Measurements from ENCODE around the gene EPB41L4A.

EPB41L4A gene

DNA sequence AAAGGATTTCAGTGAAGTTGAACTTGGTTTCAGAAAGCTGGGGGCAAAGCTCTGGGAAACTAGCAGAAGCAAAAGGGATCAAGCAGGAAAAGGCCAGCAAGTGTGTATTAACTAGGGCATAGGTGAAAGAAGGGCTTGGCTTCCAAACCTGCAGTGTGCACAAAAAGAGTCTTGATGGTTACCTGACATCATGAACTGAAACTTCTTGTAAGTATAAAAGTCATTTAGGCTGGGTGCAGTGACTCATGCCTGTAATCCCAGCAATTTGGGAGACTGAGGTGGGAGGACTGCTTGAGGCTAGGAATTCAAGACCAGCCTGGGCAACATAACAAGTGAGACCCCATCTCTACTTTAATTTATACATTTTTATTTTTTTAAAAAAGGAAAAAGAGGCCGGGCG, 216.4 kb downstream of the EPB41L4A start:
- H3K27ac Mint-ChIP-seq = no peak overlapping the region
- H3K9me3 Mint-ChIP-seq = no peaks in the 10 kb centered on the region
- TF ChIP-seq CTCF (IDR thresholded peaks at IDR 0.05; ENCODE audit: unreplicated experiment in 3 of 3) = no peak
- peaks cover 3% of the 10 kb centered on the region for H3K36me3 Mint-ChIP-seq (ENCODE audit: low read depth)
- no peaks in the 10 kb centered on the region for H3K27me3 Mint-ChIP-seq (ENCODE audit: low read depth)
- H3K4me1 Mint-ChIP-seq = peaks cover 11% of the 10 kb centered on the region
- H3K4me3 Mint-ChIP-seq = no peak overlapping the region

DNA sequence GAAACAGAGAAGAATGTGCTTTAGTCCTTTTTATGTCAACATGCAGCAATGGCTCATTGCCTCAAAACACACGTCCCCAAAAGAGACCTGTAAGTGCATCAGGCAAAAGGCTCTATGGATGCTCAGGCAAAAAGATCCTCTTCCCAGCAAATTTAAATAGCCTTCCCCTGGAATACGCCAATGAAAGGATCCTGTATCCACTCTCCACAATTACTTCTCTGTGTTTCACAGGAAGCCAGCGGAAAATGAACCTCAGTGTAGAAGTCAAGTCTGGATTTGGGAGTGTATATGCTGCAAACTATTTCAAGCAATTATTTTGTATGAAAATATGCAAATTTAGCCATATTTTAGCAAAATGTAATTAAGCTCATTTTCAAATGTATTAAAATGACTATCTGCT, 217.9 kb downstream of the EPB41L4A start:
- TF ChIP-seq CTCF (IDR thresholded peaks at IDR 0.05; ENCODE audit: unreplicated experiment in 3 of 3) = no peak
- Mint-ChIP-seq H3K4me1 (peaks cover 11% of the 10 kb centered on the region), H3K4me3 (no peak overlapping the region), H3K27ac (no peak overlapping the region), H3K36me3 (ENCODE audit: low read depth) (peaks cover 3% of the 10 kb centered on the region), H3K27me3 (ENCODE audit: low read depth) (no peaks in the 10 kb centered on the region), H3K9me3 (no peaks in the 10 kb centered on the region)

DNA sequence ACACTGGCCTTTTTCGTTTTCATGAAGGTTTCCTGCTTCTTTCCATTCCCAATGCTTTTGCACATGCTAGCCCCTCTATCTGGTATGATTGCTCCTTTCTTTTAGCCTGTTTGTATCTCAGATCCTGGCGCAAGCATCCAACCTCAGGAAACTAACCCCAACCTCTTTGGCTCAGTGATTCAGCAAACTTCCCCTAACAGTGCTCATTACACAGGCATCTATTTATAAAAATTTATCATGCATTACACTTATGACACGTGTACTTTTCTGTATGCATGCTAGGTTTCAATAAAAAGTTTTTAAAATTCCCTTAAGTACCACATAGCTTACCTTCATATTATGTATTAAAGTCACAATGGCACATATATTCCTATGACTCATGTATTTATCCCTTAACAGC, 218.9 kb downstream of the EPB41L4A start:
- Mint-ChIP-seq H3K27ac (no peak overlapping the region), H3K27me3 (ENCODE audit: low read depth) (no peaks in the 10 kb centered on the region), H3K36me3 (ENCODE audit: low read depth) (peaks cover 3% of the 10 kb centered on the region), H3K4me3 (no peak overlapping the region), H3K9me3 (no peaks in the 10 kb centered on the region), H3K4me1 (peaks cover 1% of the 10 kb centered on the region)
- no peak for TF ChIP-seq CTCF (IDR thresholded peaks at IDR 0.05; ENCODE audit: unreplicated experiment in 3 of 3)

DNA sequence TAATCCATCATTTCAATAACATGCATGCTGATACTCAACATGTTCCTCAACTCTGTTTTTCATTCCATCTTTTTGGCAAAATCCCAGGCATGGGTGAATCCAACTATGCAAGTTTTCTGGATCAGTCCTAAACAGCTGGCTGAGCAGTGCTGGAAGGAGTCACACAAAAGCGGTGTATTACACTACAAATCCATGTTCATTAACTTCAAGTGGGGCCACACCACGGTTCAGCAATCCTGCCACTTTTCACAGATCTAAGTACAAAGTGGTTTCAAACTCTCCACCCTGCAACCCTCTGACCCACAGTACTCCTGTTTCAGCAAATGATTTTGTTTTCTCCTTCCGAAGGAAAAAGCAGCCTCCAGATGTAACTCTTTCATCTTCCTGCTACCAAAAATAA, 222.5 kb downstream of the EPB41L4A start:
- Mint-ChIP-seq H3K27me3 (ENCODE audit: low read depth) (no peaks in the 10 kb centered on the region), H3K36me3 (ENCODE audit: low read depth) (no peaks in the 10 kb centered on the region), H3K27ac (no peak overlapping the region), H3K9me3 (no peaks in the 10 kb centered on the region), H3K4me3 (no peak overlapping the region), H3K4me1 (no peaks in the 10 kb centered on the region)
- no peak for TF ChIP-seq CTCF (IDR thresholded peaks at IDR 0.05; ENCODE audit: unreplicated experiment in 3 of 3)

DNA sequence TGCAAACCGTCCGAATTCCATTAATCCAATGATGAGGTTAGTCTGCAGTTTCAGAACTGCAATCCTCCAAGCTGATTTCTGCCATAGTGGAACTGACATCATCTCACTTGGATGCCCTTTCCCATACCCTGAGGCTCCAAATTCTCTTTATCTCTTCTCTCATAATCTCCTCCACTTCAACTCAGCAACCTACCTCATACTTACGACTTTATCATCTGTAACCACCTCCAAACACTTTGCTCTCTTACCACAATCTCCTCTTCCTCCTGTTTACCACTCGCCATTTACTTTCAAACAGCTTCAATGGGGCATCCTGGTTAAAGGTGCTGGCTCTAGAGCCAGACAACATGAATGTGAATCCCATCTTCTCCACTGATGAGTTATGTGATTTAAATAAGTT, 223.2 kb downstream of the EPB41L4A start:
- H3K27ac Mint-ChIP-seq = no peak overlapping the region
- TF ChIP-seq CTCF (IDR thresholded peaks at IDR 0.05; ENCODE audit: unreplicated experiment in 3 of 3) = no peak
- no peaks in the 10 kb centered on the region for H3K4me1 Mint-ChIP-seq
- no peaks in the 10 kb centered on the region for H3K36me3 Mint-ChIP-seq (ENCODE audit: low read depth)
- no peaks in the 10 kb centered on the region for H3K9me3 Mint-ChIP-seq
- no peaks in the 10 kb centered on the region for H3K27me3 Mint-ChIP-seq (ENCODE audit: low read depth)
- no peak overlapping the region for H3K4me3 Mint-ChIP-seq

GRCh38 chr5:112192866-112193265, 226.2 kb downstream of the EPB41L4A start:
- Mint-ChIP-seq H3K4me1 (peaks cover 7% of the 10 kb centered on the region), H3K27ac (no peak overlapping the region), H3K4me3 (no peak overlapping the region), H3K27me3 (ENCODE audit: low read depth) (peaks cover 4% of the 10 kb centered on the region), H3K9me3 (no peaks in the 10 kb centered on the region), H3K36me3 (ENCODE audit: low read depth) (no peaks in the 10 kb centered on the region)
- TF ChIP-seq CTCF (IDR thresholded peaks at IDR 0.05; ENCODE audit: unreplicated experiment in 3 of 3) = no peak
